Measurements from ENCODE around the gene KRT84.
"Not testable (repeated sequence)": the region's sequence is repeated elsewhere in the genome, so short reads cannot be mapped to it uniquely, and the experiment has no call there.

The KRT84 gene

GRCh38 chr12:52347016-52347415 lies 38.4 kb downstream of the KRT84 start:
- no peak for TF ChIP-seq POLR2A (IDR thresholded peaks at IDR 0.05; ENCODE audit: low read depth, low read length)
- TF ChIP-seq TAF1 (IDR thresholded peaks at IDR 0.05; ENCODE audit: borderline replicate concordance, low read depth, low read length), result no peak
- no peak for TF ChIP-seq POLR2AphosphoS5 (IDR thresholded peaks at IDR 0.05; ENCODE audit: low read depth, low read length)
- no peak for FAIRE-seq
- no peak for DNase-seq (ENCODE audit: insufficient read length)

- no peak for DNase-seq (ENCODE audit: insufficient read length)
- TF ChIP-seq POLR2AphosphoS5 (IDR thresholded peaks at IDR 0.05; ENCODE audit: low read depth, low read length), result no peak
- TF ChIP-seq POLR2A (IDR thresholded peaks at IDR 0.05; ENCODE audit: low read depth, low read length), result no peak
- TF ChIP-seq TAF1 (IDR thresholded peaks at IDR 0.05; ENCODE audit: borderline replicate concordance, low read depth, low read length), result no peak
- FAIRE-seq, result no peak
Observed at GRCh38 chr12:52346593-52346992, 38.9 kb downstream of the KRT84 start.

GRCh38 chr12:52345041-52345440 lies 40.4 kb downstream of the KRT84 start:
- not testable (repeated sequence) for FAIRE-seq; DNase-seq (ENCODE audit: insufficient read length)

DNA sequence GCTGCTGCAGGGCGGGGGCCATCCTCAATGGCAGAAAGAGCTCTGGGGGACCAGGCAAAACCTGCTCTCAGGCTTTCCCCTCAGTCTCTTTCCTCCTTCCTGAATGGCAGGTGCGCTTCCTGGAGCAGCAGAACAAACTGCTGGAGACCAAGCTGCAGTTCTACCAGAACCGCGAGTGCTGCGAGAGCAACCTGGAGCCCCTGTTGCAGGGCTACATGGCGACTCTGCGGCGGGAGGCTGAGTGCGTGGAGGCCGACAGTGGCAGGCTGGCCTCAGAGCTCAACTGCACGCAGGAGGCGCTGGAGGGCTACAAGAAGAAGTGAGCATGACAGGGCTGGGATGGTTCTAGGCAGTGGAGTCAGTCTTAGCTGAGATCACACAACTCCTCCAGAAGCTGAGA lies 41.3 kb downstream of the KRT84 start:
- DNase-seq (ENCODE audit: insufficient read length) (no peak), FAIRE-seq (no peak)
- TF ChIP-seq POLR2A (IDR thresholded peaks at IDR 0.05; ENCODE audit: low read depth, low read length) (no peak), TAF1 (IDR thresholded peaks at IDR 0.05; ENCODE audit: borderline replicate concordance, low read depth, low read length) (no peak), POLR2AphosphoS5 (IDR thresholded peaks at IDR 0.05; ENCODE audit: low read depth, low read length) (no peak)

GRCh38 chr12:52343550-52343949 lies 41.9 kb downstream of the KRT84 start:
- no peak for DNase-seq (ENCODE audit: insufficient read length)
- no peak for FAIRE-seq
- TF ChIP-seq POLR2AphosphoS5 (IDR thresholded peaks at IDR 0.05; ENCODE audit: low read depth, low read length) (no peak), POLR2A (IDR thresholded peaks at IDR 0.05; ENCODE audit: low read depth, low read length) (no peak), TAF1 (IDR thresholded peaks at IDR 0.05; ENCODE audit: borderline replicate concordance, low read depth, low read length) (no peak)

GRCh38 chr12:52342781-52343490 lies 42.5 kb downstream of the KRT84 start:
- TF ChIP-seq POLR2AphosphoS5 (IDR thresholded peaks at IDR 0.05; ENCODE audit: low read depth, low read length) (no peak), TAF1 (IDR thresholded peaks at IDR 0.05; ENCODE audit: borderline replicate concordance, low read depth, low read length) (no peak), POLR2A (IDR thresholded peaks at IDR 0.05; ENCODE audit: low read depth, low read length) (no peak)
- FAIRE-seq, result no peak
- DNase-seq (ENCODE audit: insufficient read length), result no peak

- FAIRE-seq (no peak), DNase-seq (ENCODE audit: insufficient read length) (no peak)
- no peak for TF ChIP-seq POLR2A (IDR thresholded peaks at IDR 0.05; ENCODE audit: low read depth, low read length)
- no peak for TF ChIP-seq POLR2AphosphoS5 (IDR thresholded peaks at IDR 0.05; ENCODE audit: low read depth, low read length)
- TF ChIP-seq TAF1 (IDR thresholded peaks at IDR 0.05; ENCODE audit: borderline replicate concordance, low read depth, low read length), result no peak
Observed at GRCh38 chr12:52341066-52341580, 44.3 kb downstream of the KRT84 start.

- TF ChIP-seq TAF1 (IDR thresholded peaks at IDR 0.05; ENCODE audit: borderline replicate concordance, low read depth, low read length) (no peak), POLR2AphosphoS5 (IDR thresholded peaks at IDR 0.05; ENCODE audit: low read depth, low read length) (no peak), POLR2A (IDR thresholded peaks at IDR 0.05; ENCODE audit: low read depth, low read length) (no peak)
- FAIRE-seq, result no peak
- DNase-seq (ENCODE audit: insufficient read length), result no peak
Observed at GRCh38 chr12:52338241-52338960, 47.1 kb downstream of the KRT84 start.

- TF ChIP-seq POLR2AphosphoS5 (IDR thresholded peaks at IDR 0.05; ENCODE audit: low read depth, low read length) (no peak), POLR2A (IDR thresholded peaks at IDR 0.05; ENCODE audit: low read depth, low read length) (no peak), TAF1 (IDR thresholded peaks at IDR 0.05; ENCODE audit: borderline replicate concordance, low read depth, low read length) (no peak)
- DNase-seq (ENCODE audit: insufficient read length) (no peak), FAIRE-seq (no peak)
Observed at GRCh38 chr12:52337054-52337453, 48.4 kb downstream of the KRT84 start.

DNA sequence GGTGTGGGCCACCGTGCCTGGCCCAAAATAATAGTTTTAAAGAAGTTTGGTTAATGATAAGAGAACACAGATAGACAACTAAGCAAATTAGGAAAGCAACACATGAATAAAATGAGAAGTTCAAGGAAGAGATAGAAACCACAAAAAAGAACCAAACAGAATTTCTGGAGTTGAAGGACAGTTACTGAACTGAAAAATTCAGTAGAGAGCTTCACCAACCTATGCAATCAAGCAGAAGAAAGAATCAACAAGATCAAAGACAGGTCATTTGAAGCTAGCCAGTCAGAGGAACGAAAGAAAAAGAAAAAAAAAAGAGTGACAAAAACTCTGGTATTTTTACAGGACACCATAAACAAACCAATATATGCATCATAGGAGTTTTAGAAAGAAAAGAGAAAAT lies 48.8 kb downstream of the KRT84 start:
- TF ChIP-seq POLR2A (IDR thresholded peaks at IDR 0.05; ENCODE audit: low read depth, low read length), result no peak
- TF ChIP-seq POLR2AphosphoS5 (IDR thresholded peaks at IDR 0.05; ENCODE audit: low read depth, low read length), result no peak
- TF ChIP-seq TAF1 (IDR thresholded peaks at IDR 0.05; ENCODE audit: borderline replicate concordance, low read depth, low read length), result no peak
- no peak for FAIRE-seq

GRCh38 chr12:52335598-52336262 lies 49.7 kb downstream of the KRT84 start:
- DNase-seq (ENCODE audit: insufficient read length), result no peak
- TF ChIP-seq POLR2A (IDR thresholded peaks at IDR 0.05; ENCODE audit: low read depth, low read length) (no peak), POLR2AphosphoS5 (IDR thresholded peaks at IDR 0.05; ENCODE audit: low read depth, low read length) (no peak), TAF1 (IDR thresholded peaks at IDR 0.05; ENCODE audit: borderline replicate concordance, low read depth, low read length) (no peak)
- FAIRE-seq, result no peak

More for the DNA sequence above, 48.8 kb downstream of the KRT84 start:
- no peak for DNase-seq (ENCODE audit: insufficient read length)
